Astrocyte of the hippocampus (primary cell): Measurements from ENCODE around the gene ESR1.

ENCODE experiments used
- DNase-seq: peaks from one replicate; pipeline ENCODE4 v3.0.0; 2011; ENCODE audit warnings: low read depth, low spot score

The ESR1 gene

DNA sequence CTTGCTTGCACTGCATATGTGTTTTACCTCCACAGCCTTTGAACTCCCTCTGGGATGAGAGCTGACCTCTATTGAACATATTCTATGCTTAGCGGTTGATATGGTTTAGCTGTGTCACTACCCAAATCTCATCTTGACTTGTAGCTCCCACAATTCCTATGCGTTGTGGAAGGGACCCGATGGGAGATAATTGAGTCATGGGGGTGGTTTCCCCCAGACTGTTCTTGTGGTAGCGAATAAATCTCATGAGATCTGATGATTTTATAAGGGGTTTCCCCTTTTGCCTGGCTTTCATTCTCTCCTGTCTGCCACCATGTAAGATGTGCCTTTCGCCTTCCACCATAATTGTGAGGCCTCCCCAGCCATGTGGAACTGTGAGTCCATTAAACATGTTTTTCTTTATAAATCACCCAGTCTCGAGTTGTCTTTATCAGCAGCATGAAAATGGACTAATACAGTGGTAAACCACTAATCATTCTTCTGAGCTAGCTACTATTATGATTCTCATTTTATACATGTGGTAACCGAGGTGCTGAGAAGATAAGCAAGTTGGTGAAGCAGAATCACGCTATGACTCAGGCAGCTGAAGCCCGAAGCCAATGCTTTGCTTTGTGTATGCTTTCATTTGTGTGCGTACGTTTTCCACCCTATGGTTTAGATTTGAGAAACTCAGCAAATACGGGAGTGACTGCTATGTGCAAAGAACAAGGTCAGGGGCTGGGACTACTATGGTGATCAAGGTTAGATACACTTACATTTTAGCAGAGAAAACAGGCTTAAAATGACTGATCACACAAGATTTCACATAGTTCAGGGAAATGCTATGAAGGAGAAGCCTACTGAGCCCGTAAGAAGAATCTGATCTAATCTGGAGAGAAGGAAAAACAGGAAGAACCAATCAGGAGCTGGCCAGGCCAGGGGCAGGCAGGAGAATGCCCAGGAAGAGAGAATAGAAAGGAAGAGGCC, 363.5 kb downstream of the ESR1 start:
- DNase-seq: peak; percentile 91

- no peak for DNase-seq
Measured at GRCh38 chr6:152173321-152173720, 365.8 kb downstream of the ESR1 start.

- no peak for DNase-seq
Measured at GRCh38 chr6:152173957-152174356, 366.5 kb downstream of the ESR1 start.

- no peak for DNase-seq
Measured at GRCh38 chr6:152176268-152176667, 368.8 kb downstream of the ESR1 start.
